B cell (primary cell): ENCODE measurements around the gene MRPL22. TPM values are rescaled to one million over a fixed set of nuclear protein-coding genes. Genes with fewer than 3 reads are reported as not detected.

Experiments
- ATAC-seq: fragments of 200-7000 bp; cut with Tn5 transposase; one replicate; pipeline ENCODE4 v1.10.0; 2021; ENCODE audit warnings: low read depth, mild to moderate bottlenecking, moderate number of reproducible peaks, moderate library complexity
- CTCF ChIA-PET: fragments of 350-600 bp; sonication (Branson Sonifier 250); formaldehyde crosslinking; loops from one replicate; lab custom pipeline; 2021; ENCODE audit warnings: antibody characterized with exemption, inconsistent platforms; lab: Charles Lee
- POLR2A ChIA-PET: fragments of 350-600 bp; sonication (Branson Sonifier 250); formaldehyde crosslinking; loops from one replicate; lab custom pipeline; 2021; ENCODE audit warnings: antibody characterized with exemption; lab: Charles Lee
- DNase-seq: peaks from one replicate; pipeline ENCODE4 v3.0.0; 2013
- H2AFZ ChIP-seq: 2 replicates; pipeline ENCODE4 v1.6.1; 2012; ENCODE audit warnings: mild to moderate bottlenecking, low read depth, low read length; ENCODE audit not compliant: insufficient read depth, poor library complexity, severe bottlenecking
- H3K27ac ChIP-seq, 2 donors: 1 replicate in 1 of 2; 2 replicates in 1 of 2; pipeline ENCODE4 v1.5.1; 2012 to 2013; ENCODE audit warnings: low read length in 2 of 2, mild to moderate bottlenecking in 2 of 2, moderate library complexity in 1 of 2
- H3K27me3 ChIP-seq, 4 experiments: fragments of 200-600 bp in 1 of 4; sonication (generic) in 1 of 4; replicated peaks in 1 of 4; 1 replicate in 2 of 4; 2 replicates in 2 of 4; pipeline versions ENCODE4 v1.6.1 to v1.7.0; 2013 to 2016; ENCODE audit warnings: low read length in 3 of 4, mild to moderate bottlenecking in 2 of 4, mixed read lengths in 1 of 4, moderate library complexity in 1 of 4; ENCODE audit not compliant: insufficient read depth in 4 of 4, control insufficient read depth in 3 of 4; ENCODE audit errors: control extremely low read depth in 1 of 4
- H3K36me3 ChIP-seq, 2 experiments: replicated peaks in 1 of 2; 1 replicate in 1 of 2; 2 replicates in 1 of 2; pipeline versions ENCODE4 v1.6.1 to v1.7.1; 2013; ENCODE audit warnings: low read length in 1 of 2; ENCODE audit not compliant: insufficient read depth in 2 of 2, control insufficient read depth in 1 of 2; ENCODE audit errors: control extremely low read depth in 1 of 2, extremely low read depth in 1 of 2
- H3K4me1 ChIP-seq, 2 donors: fragments of 200-600 bp in 1 of 2; sonication (generic) in 1 of 2; 1 replicate in 1 of 2; 2 replicates in 1 of 2; pipeline versions ENCODE4 v1.5.1 to v1.6.1; 2013 to 2017; ENCODE audit warnings: low read length in 2 of 2; ENCODE audit not compliant: control insufficient read depth in 2 of 2, insufficient read depth in 2 of 2
- H3K4me2 ChIP-seq: replicated peaks from 2 replicates; pipeline ENCODE3; 2012; ENCODE audit warnings: mild to moderate bottlenecking, low read depth, low read length; ENCODE audit not compliant: poor library complexity, severe bottlenecking
- H3K4me3 ChIP-seq, 5 experiments: fragments of 200-600 bp in 1 of 5; sonication (generic) in 1 of 5; 1 replicate in 3 of 5; 2 replicates in 2 of 5; pipeline versions ENCODE4 v1.5.1 to v1.7.0; 2011 to 2016; ENCODE audit warnings: low read length in 4 of 5, mild to moderate bottlenecking in 4 of 5, low read depth in 2 of 5, control low read depth in 1 of 5, moderate library complexity in 1 of 5; ENCODE audit not compliant: insufficient read depth in 1 of 5; ENCODE audit errors: control extremely low read depth in 1 of 5, extremely low read depth in 1 of 5
- H3K79me2 ChIP-seq: fragments of 200-600 bp; sonication (generic); one replicate; pipeline ENCODE4 v1.6.0; 2016; ENCODE audit warnings: low read length; ENCODE audit not compliant: control insufficient read depth, insufficient read depth
- H3K9ac ChIP-seq: fragments of 200-600 bp; sonication (generic); 2 replicates; pipeline ENCODE4 v1.6.1; 2017; ENCODE audit warnings: mild to moderate bottlenecking, low read length, moderate library complexity
- H3K9me3 ChIP-seq, 3 donors: one replicate each; pipeline versions ENCODE4 v1.6.1 to v1.7.1; 2013; ENCODE audit warnings: low read length in 2 of 3; ENCODE audit not compliant: control insufficient read depth in 2 of 3, insufficient read depth in 1 of 3; ENCODE audit errors: control extremely low read depth in 1 of 3
- H4K20me1 ChIP-seq: 2 replicates; pipeline ENCODE4 v1.6.0; 2012; ENCODE audit warnings: mild to moderate bottlenecking, low read length; ENCODE audit not compliant: insufficient read depth, control insufficient read depth, poor library complexity, severe bottlenecking
- H3K27ac Mint-ChIP-seq: one replicate; pipeline ENCODE4 v1.8.0; 2021; ENCODE audit warnings: mixed read lengths
- H3K27me3 Mint-ChIP-seq: one replicate; pipeline ENCODE4 v1.8.0; 2021; ENCODE audit warnings: mixed read lengths
- H3K4me1 Mint-ChIP-seq: one replicate; pipeline ENCODE4 v1.8.0; 2021; ENCODE audit warnings: mixed read lengths
- H3K4me3 Mint-ChIP-seq: one replicate; pipeline ENCODE4 v1.8.0; 2021; ENCODE audit warnings: mixed read lengths
- H3K9me3 Mint-ChIP-seq: one replicate; pipeline ENCODE4 v1.8.0; 2022; ENCODE audit warnings: mixed read lengths; ENCODE audit not compliant: insufficient read depth
- EZH2 ChIP-seq: IDR thresholded peaks from 2 replicates; pipeline ENCODE4 v1.6.1; 2012; ENCODE audit warnings: borderline replicate concordance, low read depth, mild to moderate bottlenecking, moderate library complexity, low read length; ENCODE audit not compliant: insufficient read depth, poor library complexity, severe bottlenecking
- WGBS: methylation state at CpG from one replicate; pipeline ENCODE4 v1.1.5; 2013; ENCODE audit warnings: missing lambda C conversion rate; ENCODE audit not compliant: insufficient coverage; 5-methylcytosine and 5-hydroxymethylcytosine counted together
- intact Hi-C: fragments of 100-400 bp; cut with micrococcal nuclease; formaldehyde crosslinking; loops from one replicate; pipeline ENCODE4 v1.10.0; 2022
- polyA plus RNA-seq: library from polyadenylated mRNA; depleted of rRNA; stranded (reverse); fragments of >200 nt; gene quantifications from 2 replicates; pipeline ENCODE4 v1.2.3, GENCODE V29; 2012
- total RNA-seq, 2 donors: library from RNA; stranded (reverse); fragments of 120-200 nt in 1 of 2; gene quantifications; 1 replicate in 1 of 2; 2 replicates in 1 of 2; pipeline versions ENCODE4 v1.2.3 to v1.2.4, GENCODE V29; 2013 to 2022
- TF ChIP-seq, protein P1 (sequence below): fragments of 200-600 bp; IDR thresholded peaks from one replicate; pipeline ENCODE4 v1.8.0; 2022; ENCODE audit warnings: antibody characterized with exemption, mild to moderate bottlenecking

MRPL22 gene
- total and polyA plus RNA-seq, 2 donors (not counting 1 experiment from before 2014, with no cell fraction given), result 18.8 to 21.4 TPM

DNA sequence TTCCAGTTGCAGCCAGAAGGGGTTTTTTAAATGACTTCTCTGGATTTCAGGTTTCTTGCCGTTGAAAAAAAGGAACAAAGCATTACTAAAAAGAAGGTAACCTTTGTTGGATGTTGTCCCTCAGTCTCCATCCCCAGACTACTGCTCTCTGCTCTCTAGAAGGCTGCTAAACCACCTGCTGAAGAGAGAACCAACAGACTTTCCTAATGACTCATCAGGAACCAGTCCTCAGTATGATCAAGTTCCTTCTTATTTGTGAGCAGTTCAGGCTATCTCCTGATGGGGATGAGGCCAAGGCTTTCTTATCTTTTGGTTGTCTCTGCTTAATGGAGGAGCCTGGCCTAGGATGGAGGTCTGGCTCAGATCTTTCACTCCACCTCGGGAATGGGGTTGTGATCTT is 76.7 kb downstream of the MRPL22 start:
- Histone ChIP-seq H3K4me2 (no peak overlapping the region), H3K79me2 (no peaks in the 10 kb centered on the region), H3K9ac (no peak overlapping the region), H3K27ac (no peak overlapping the region), H3K4me3 (no peak overlapping the region), H3K36me3 (no peaks in the 10 kb centered on the region), H3K4me1 (no peaks in the 10 kb centered on the region), H3K9me3 (peaks cover 0 to 5% (median 0%) of the 10 kb centered on the region in 3 donors), H3K27me3 (no peaks in the 10 kb centered on the region), H4K20me1 (no peaks in the 10 kb centered on the region), H2AFZ (no peak overlapping the region)
- no peak for DNase-seq
- H3K4me1 Mint-ChIP-seq, result no peaks in the 10 kb centered on the region
- intact Hi-C loops, result no loop called here
- H3K4me3 Mint-ChIP-seq, result no peak overlapping the region
- no peaks in the 10 kb centered on the region for H3K9me3 Mint-ChIP-seq
- CTCF ChIA-PET, result no interaction called here
- POLR2A ChIA-PET, result no interaction called here
- no peak for ATAC-seq
- H3K27ac Mint-ChIP-seq, result no peak overlapping the region
- H3K27me3 Mint-ChIP-seq, result peaks cover 22% of the 10 kb centered on the region
- no CpG with 5 or more reads among the region's 2 CpGs for WGBS
- TF ChIP-seq EZH2, result no peak
- TF ChIP-seq, protein P1, sequence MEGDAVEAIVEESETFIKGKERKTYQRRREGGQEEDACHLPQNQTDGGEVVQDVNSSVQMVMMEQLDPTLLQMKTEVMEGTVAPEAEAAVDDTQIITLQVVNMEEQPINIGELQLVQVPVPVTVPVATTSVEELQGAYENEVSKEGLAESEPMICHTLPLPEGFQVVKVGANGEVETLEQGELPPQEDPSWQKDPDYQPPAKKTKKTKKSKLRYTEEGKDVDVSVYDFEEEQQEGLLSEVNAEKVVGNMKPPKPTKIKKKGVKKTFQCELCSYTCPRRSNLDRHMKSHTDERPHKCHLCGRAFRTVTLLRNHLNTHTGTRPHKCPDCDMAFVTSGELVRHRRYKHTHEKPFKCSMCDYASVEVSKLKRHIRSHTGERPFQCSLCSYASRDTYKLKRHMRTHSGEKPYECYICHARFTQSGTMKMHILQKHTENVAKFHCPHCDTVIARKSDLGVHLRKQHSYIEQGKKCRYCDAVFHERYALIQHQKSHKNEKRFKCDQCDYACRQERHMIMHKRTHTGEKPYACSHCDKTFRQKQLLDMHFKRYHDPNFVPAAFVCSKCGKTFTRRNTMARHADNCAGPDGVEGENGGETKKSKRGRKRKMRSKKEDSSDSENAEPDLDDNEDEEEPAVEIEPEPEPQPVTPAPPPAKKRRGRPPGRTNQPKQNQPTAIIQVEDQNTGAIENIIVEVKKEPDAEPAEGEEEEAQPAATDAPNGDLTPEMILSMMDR, result no peak

Other genes with a start within 250 kb of the MRPL22 start
- gene LARP1, start 185.7 kb upstream of the MRPL22 start, total RNA-seq, result 150 and 158 TPM in 2 replicates
- gene LARP1, start 185.7 kb upstream of the MRPL22 start, polyA plus RNA-seq, result 58.4 and 59.6 TPM in 2 replicates
- 0.24 TPM in 1 of 2 replicates, not detected in the other for gene FAXDC2, start 90.5 kb upstream of the MRPL22 start, total RNA-seq
- gene FAXDC2, start 90.5 kb upstream of the MRPL22 start, polyA plus RNA-seq, result 0.07 and 0.29 TPM in 2 replicates
- gene CNOT8, start 82.4 kb upstream of the MRPL22 start, total RNA-seq, result 76.1 and 78.6 TPM in 2 replicates
- gene CNOT8, start 82.4 kb upstream of the MRPL22 start, polyA plus RNA-seq, result 58.5 and 107 TPM in 2 replicates
- gene GEMIN5, start 2.9 kb upstream of the MRPL22 start, total RNA-seq, result 15.5 and 17.1 TPM in 2 replicates
- 3.6 and 3.8 TPM in 2 replicates for gene GEMIN5, start 2.9 kb upstream of the MRPL22 start, polyA plus RNA-seq
- gene KIF4B, start 72.7 kb downstream of the MRPL22 start, total RNA-seq, result not detected in 2 replicates
- gene KIF4B, start 72.7 kb downstream of the MRPL22 start, polyA plus RNA-seq, result not detected in 2 replicates